Heart right ventricle (tissue), 16 donors: ENCODE results near the gene MICALL1. TPM values are rescaled to one million over a fixed set of nuclear protein-coding genes. Genes with fewer than 3 reads are reported as not detected.

Experiments used
- ATAC-seq, 8 donors: fragments of 200-7000 bp; cut with Tn5 transposase; one replicate each; pipeline ENCODE4 v1.9.1; 2020; ENCODE audit warnings: mild to moderate bottlenecking in 8 of 8, moderate library complexity in 8 of 8, moderate number of reproducible peaks in 1 of 8
- DNase-seq, 2 donors: peaks; one replicate each; pipeline ENCODE4 v3.0.0-alpha.2; 2020
- H3K27ac ChIP-seq, 10 donors: fragments of 200-600 bp; sonication (generic) in 2 of 10; one replicate each; pipeline versions ENCODE4 v1.5.0 to v1.8.0; 2020 to 2022; ENCODE audit warnings: mild to moderate bottlenecking in 3 of 10
- H3K27me3 ChIP-seq, 7 donors: fragments of 200-600 bp; one replicate each; pipeline ENCODE4 v1.8.0; 2021 to 2022; ENCODE audit warnings: mild to moderate bottlenecking in 2 of 7
- H3K36me3 ChIP-seq, 9 donors: fragments of 200-600 bp; sonication (generic) in 1 of 9; one replicate each; pipeline versions ENCODE4 v1.5.0 to v1.8.0; 2020 to 2022; ENCODE audit warnings: mild to moderate bottlenecking in 2 of 9
- H3K4me1 ChIP-seq, 9 donors: fragments of 200-600 bp; sonication (generic) in 1 of 9; one replicate each; pipeline versions ENCODE4 v1.5.0 to v1.8.0; 2020 to 2022; ENCODE audit warnings: mild to moderate bottlenecking in 4 of 9
- H3K4me3 ChIP-seq, 10 donors: fragments of 200-600 bp; sonication (generic) in 2 of 10; one replicate each; pipeline versions ENCODE4 v1.5.0 to v1.8.0; 2020 to 2022; ENCODE audit warnings: mild to moderate bottlenecking in 7 of 10, moderate library complexity in 2 of 10
- H3K9me3 ChIP-seq, 11 donors: fragments of 200-600 bp in 10 of 11; sonication (generic) in 2 of 11; one replicate each; pipeline versions ENCODE4 v1.5.0 to v1.8.0; 2013 to 2022; ENCODE audit warnings: mild to moderate bottlenecking in 2 of 11, control low read depth in 1 of 11, moderate library complexity in 1 of 11
- CTCF ChIP-seq, 9 donors: fragments of 200-600 bp; sonication (generic) in 2 of 9; IDR thresholded peaks; one replicate each; pipeline versions ENCODE4 v1.5.0 to v1.8.0; 2021 to 2022; ENCODE audit warnings: antibody characterized with exemption in 9 of 9, mild to moderate bottlenecking in 5 of 9, moderate library complexity in 1 of 9
- WGBS, 2 donors: extraction: QIAGEN DNeasy Blood & Tissue Kit; methylation state at CpG; one replicate each; pipeline ENCODE4 v1.1.7; 2013; ENCODE audit warnings: inconsistent platforms in 1 of 2; 5-methylcytosine and 5-hydroxymethylcytosine counted together
- intact Hi-C, 10 donors: fragments of 100-400 bp; cut with DNase I; formaldehyde crosslinking; loops; one replicate each; pipeline versions ENCODE4 v1.11.1 to v1.14.2; 2022
- polyA plus RNA-seq, 2 donors: library from polyadenylated mRNA; stranded (reverse); fragments of 200-250 nt; gene quantifications; one replicate each; pipeline ENCODE4 v1.2.3, GENCODE V29; 2013
- total RNA-seq, 10 donors: library from RNA; stranded (reverse); fragmentation: NEBNext Ultra II Directional in 3 of 10; extraction: Animal tissue kit (Norgen Biotek cat#: 25700) in 3 of 10; gene quantifications; one replicate each; pipeline versions ENCODE4 v1.2.1 to v1.2.4, GENCODE V29; 2021 to 2023
- donor health status: Arrhythmogenic right ventricular cardiomyopathy.
- donor health status: ischemic (EF 13 %, LVEDD 7.1; RV severe dilation, severe dysfunction).
- donor health status: healthy with polysubstance abuse.
- donor health status: DM: no; HTN: yes; CAD: no.
- donor health status: DM: no; HTN: no; CAD: no.
- donor health status: ischemic (EF 25% LVEDD 6.9; RV normal size, moderate dysfunction).
- donor health status: ischemic (EF 25% LVEDD 5.7; RV mildly dilated, moderate dysfunction).
- donor health status: healthy.
- donor health status: DM: yes; HTN: yes; CAD: no.
- donor health status: Ischemic cardiomyopathy.
- donor health status: ischemic (EF 35%, LVEDD 5.7; RV mildly dilated, moderate dysfunction).
- donor health status: nonischemic (EF 11% LVEDD 7.7; RV severe dilation, severe dysfunction).
- donor health status: DM: yes; HTN: yes; CAD: no.
- donor health status: PGD.
- donor health status: ischemic (EF 29% LVEDD 5.4; RV normal size, mild dysfunction).
- donor health status: nonischemic (EF 23%, LVEDD 6.1; RV moderate dilation, normal function).

Gene MICALL1
- total and polyA plus RNA-seq, 12 donors = 9.3 to 26.9 (median 15.5) TPM

DNA sequence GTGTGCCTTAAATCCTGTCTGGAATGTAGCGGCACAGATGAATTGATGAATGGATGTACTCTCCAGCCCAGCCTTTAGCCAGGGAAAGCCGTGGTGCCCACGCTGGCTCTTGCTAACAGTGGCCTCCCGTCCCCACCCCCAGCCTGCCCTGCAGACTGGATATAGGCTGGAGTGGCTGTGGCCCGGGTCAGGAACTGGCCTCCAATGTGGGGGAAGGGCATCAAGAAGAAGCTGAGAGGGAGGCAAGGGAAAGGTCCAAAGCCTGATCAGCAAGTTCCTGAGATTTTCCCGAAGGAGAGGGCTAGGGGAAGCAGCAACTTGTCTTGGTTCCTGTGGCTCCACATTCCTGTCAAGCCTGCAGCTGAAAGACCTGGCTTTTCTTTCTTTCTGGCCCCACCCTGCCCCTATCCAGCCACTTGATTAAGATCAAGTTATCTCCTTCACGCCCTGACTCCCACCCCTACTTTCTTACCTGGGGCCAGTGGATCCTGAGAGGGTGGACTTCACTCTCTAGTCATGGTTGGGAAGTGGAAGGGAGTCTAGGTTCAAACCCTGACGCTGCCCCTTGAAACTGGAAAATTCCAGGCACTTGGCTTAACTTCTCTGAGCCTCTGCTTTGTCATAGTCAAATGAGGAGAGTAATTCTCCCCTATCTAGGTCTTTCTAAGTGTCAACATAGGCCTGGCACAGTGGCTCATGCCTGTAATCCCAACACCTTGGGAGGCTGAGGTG lies 11.0 kb upstream of the MICALL1 start:
- WGBS, 2 donors = 57 to 62% methylated on average over 8 of the region's 8 CpGs
- peak overlapping the region in 2 of 10 donors; percentile 79 to 85 for H3K27ac ChIP-seq
- peaks cover 0 to 22% (median under 1%) of the 10 kb centered on the region in 9 donors for H3K36me3 ChIP-seq
- H3K9me3 ChIP-seq = no peaks in the 10 kb centered on the region
- TF ChIP-seq CTCF (IDR thresholded peaks at IDR 0.05) = no peak
- no peak for ATAC-seq
- no peaks in the 10 kb centered on the region for H3K27me3 ChIP-seq
- DNase-seq = no peak
- no peak overlapping the region for H3K4me3 ChIP-seq
- intact Hi-C loops = loop anchor here in 3 of 10 donors (5.0 kb wide), 1 partner anchor 37 kb away; no protein-coding TSS in a partner anchor
- peaks cover 0 to 42% (median 32%) of the 10 kb centered on the region in 9 donors for H3K4me1 ChIP-seq

- no peak overlapping the region for H3K4me3 ChIP-seq
- intact Hi-C loops = no loop called here
- no peak for TF ChIP-seq CTCF (IDR thresholded peaks at IDR 0.05)
- H3K9me3 ChIP-seq = no peaks in the 10 kb centered on the region
- peaks cover 0 to 11% (median 0%) of the 10 kb centered on the region in 9 donors for H3K36me3 ChIP-seq
- peak in 7 of 8 donors; percentile 21 to 72 (median 63) for ATAC-seq
- H3K27me3 ChIP-seq = no peaks in the 10 kb centered on the region
- H3K27ac ChIP-seq = peak overlapping the region in 9 of 10 donors; percentile 17 to 85 (median 54)
- WGBS, 2 donors = 57% methylated on average over 5 of the region's 5 CpGs
- peaks cover 0 to 44% (median 32%) of the 10 kb centered on the region in 9 donors for H3K4me1 ChIP-seq
- peak in 1 of 2 donors; percentile 30 for DNase-seq
Measured at GRCh38 chr22:37896181-37896592, 9.9 kb upstream of the MICALL1 start.

- Histone ChIP-seq H3K27ac (peak overlapping the region in 8 of 10 donors; percentile 17 to 85 (median 55)), H3K4me3 (no peak overlapping the region), H3K9me3 (no peaks in the 10 kb centered on the region), H3K36me3 (peaks cover 0 to 3% (median 0%) of the 10 kb centered on the region in 9 donors), H3K27me3 (no peaks in the 10 kb centered on the region), H3K4me1 (peaks cover 0 to 50% (median 32%) of the 10 kb centered on the region in 9 donors)
- 56 to 64% methylated on average over 3 of the region's 3 CpGs for WGBS, 2 donors
- intact Hi-C loops = no loop called here
- DNase-seq = no peak
- no peak for ATAC-seq
- TF ChIP-seq CTCF (IDR thresholded peaks at IDR 0.05) = no peak
Measured at GRCh38 chr22:37896939-37897338, 9.2 kb upstream of the MICALL1 start.

DNA sequence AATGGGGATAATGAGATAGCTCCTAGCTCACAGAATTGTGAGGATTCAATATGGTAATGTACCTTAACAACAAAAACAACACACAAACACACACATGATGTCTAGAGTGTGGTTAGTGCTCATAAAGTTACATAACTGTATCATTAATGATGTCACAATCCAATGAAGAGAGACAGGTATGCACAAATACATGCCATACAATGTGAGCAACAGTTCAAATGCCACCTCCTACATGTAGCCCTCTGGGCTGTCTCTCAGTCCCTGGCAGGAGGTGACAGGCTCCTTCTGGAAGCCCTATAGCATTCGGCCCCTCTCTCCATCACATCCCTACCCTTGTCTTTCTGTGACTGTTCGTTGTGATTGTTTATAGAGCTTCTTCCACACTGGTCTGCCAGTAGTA lies 8.3 kb upstream of the MICALL1 start:
- no peak for TF ChIP-seq CTCF (IDR thresholded peaks at IDR 0.05)
- Histone ChIP-seq H3K36me3 (no peaks in the 10 kb centered on the region), H3K4me1 (peaks cover 0 to 45% (median 25%) of the 10 kb centered on the region in 9 donors), H3K4me3 (no peak overlapping the region), H3K27ac (peak overlapping the region in 1 of 10 donors; percentile 19), H3K9me3 (no peaks in the 10 kb centered on the region), H3K27me3 (no peaks in the 10 kb centered on the region)
- no peak for ATAC-seq
- DNase-seq = no peak
- WGBS, 2 donors = 84 to 99% methylated on average over 2 of the region's 2 CpGs
- intact Hi-C loops = no loop called here
